Colonic mucosa (tissue), 4 donors: ENCODE data around the gene TBCC. TPM values are rescaled to one million over a fixed set of nuclear protein-coding genes. Genes with fewer than 3 reads are reported as not detected.
"Not testable (repeated sequence)": the region's sequence is repeated elsewhere in the genome, so short reads cannot be mapped to it uniquely, and the experiment has no call there.

Experiments used
- DNase-seq: peaks from one replicate; pipeline ENCODE4 v3.0.0-alpha.2; 2020
- H3K27ac ChIP-seq: fragments of 200-600 bp; one replicate; pipeline ENCODE4 v1.8.0; 2021
- H3K27me3 ChIP-seq: fragments of 200-600 bp; one replicate; pipeline ENCODE4 v1.8.0; 2021
- H3K36me3 ChIP-seq: fragments of 200-600 bp; one replicate; pipeline ENCODE4 v1.8.0; 2021
- H3K4me1 ChIP-seq: fragments of 200-600 bp; one replicate; pipeline ENCODE4 v1.8.0; 2021; ENCODE audit warnings: mild to moderate bottlenecking
- H3K4me3 ChIP-seq: fragments of 200-600 bp; one replicate; pipeline ENCODE4 v1.8.0; 2021
- H3K9ac ChIP-seq, 2 donors: one replicate each; pipeline ENCODE4 v1.7.0; 2013; ENCODE audit warnings: control low read depth in 2 of 2, low read depth in 2 of 2, low read length in 2 of 2
- H3K9me3 ChIP-seq: fragments of 200-600 bp; one replicate; pipeline ENCODE4 v1.8.0; 2021
- CTCF ChIP-seq: fragments of 200-600 bp; IDR thresholded peaks from one replicate; pipeline ENCODE4 v1.8.0; 2022; ENCODE audit warnings: antibody characterized with exemption, mild to moderate bottlenecking
- intact Hi-C: fragments of 100-400 bp; cut with DNase I; formaldehyde crosslinking; loops from one replicate; pipeline ENCODE4 v1.14.1; 2022
- total RNA-seq, 2 donors: library from RNA; stranded (reverse); fragmentation: NEBNext Ultra II Directional in 1 of 2; extraction: Animal tissue kit (Norgen Biotek cat#: 25700) in 1 of 2; gene quantifications; one replicate each; pipeline ENCODE4 v1.2.1, GENCODE V29; 2021
- donor health status: healthy.
- donor health status: DM: no; HTN: no; CAD: no.
- donor health status: DM: no; HTN: no; CAD: no.

Gene TBCC
- total RNA-seq, 2 donors from 2014 or later, result 24.2 to 24.8 TPM

- intact Hi-C loops, result no loop called here
- H3K36me3 ChIP-seq, result no peaks in the 10 kb centered on the region
- H3K9ac ChIP-seq, result peak overlapping the region in 1 of 2 donors; percentile 40
- H3K4me1 ChIP-seq, result peaks cover 4% of the 10 kb centered on the region
- no peak overlapping the region for H3K4me3 ChIP-seq
- H3K27ac ChIP-seq, result peak overlapping the region; percentile 71
- H3K9me3 ChIP-seq, result no peaks in the 10 kb centered on the region
- H3K27me3 ChIP-seq, result no peaks in the 10 kb centered on the region
- DNase-seq, result no peak
- TF ChIP-seq CTCF, result no peak
These were observed 31.4 kb upstream of the TBCC start for GRCh38 chr6:42777126-42777822.

- Histone ChIP-seq H3K27ac (peak overlapping the region; percentile 71), H3K9ac (peak overlapping the region; percentile 13 to 38)
- H3K27me3 ChIP-seq, H3K4me1 ChIP-seq, H3K9me3 ChIP-seq, intact Hi-C loops, H3K36me3 ChIP-seq, H3K4me3 ChIP-seq: not testable (repeated sequence)
- DNase-seq, result peak; percentile 30
These were observed 29.1 kb upstream of the TBCC start for GRCh38 chr6:42774821-42775487.

GRCh38 chr6:42774201-42774600 lies 28.3 kb upstream of the TBCC start:
- H3K4me1 ChIP-seq, result no peaks in the 10 kb centered on the region
- no peaks in the 10 kb centered on the region for H3K36me3 ChIP-seq
- no peak overlapping the region for H3K4me3 ChIP-seq
- no peaks in the 10 kb centered on the region for H3K9me3 ChIP-seq
- no peaks in the 10 kb centered on the region for H3K27me3 ChIP-seq
- DNase-seq, result no peak
- H3K27ac ChIP-seq, result peak overlapping the region; percentile 71
- TF ChIP-seq CTCF, result no peak
- intact Hi-C loops, result no loop called here
- peak overlapping the region in 1 of 2 donors; percentile 38 for H3K9ac ChIP-seq

GRCh38 chr6:42771741-42772100 lies 25.8 kb upstream of the TBCC start:
- TF ChIP-seq CTCF, result no peak
- no peak for DNase-seq
- intact Hi-C loops, result no loop called here
- Histone ChIP-seq H3K27me3 (no peaks in the 10 kb centered on the region), H3K4me1 (no peaks in the 10 kb centered on the region), H3K4me3 (no peak overlapping the region), H3K36me3 (no peaks in the 10 kb centered on the region), H3K9me3 (no peaks in the 10 kb centered on the region), H3K9ac (no peak overlapping the region), H3K27ac (peak overlapping the region; percentile 26)

- intact Hi-C loops, result no loop called here
- Histone ChIP-seq H3K27ac (no peak overlapping the region), H3K9me3 (no peaks in the 10 kb centered on the region), H3K27me3 (no peaks in the 10 kb centered on the region), H3K4me1 (no peaks in the 10 kb centered on the region), H3K36me3 (no peaks in the 10 kb centered on the region), H3K4me3 (no peak overlapping the region), H3K9ac (no peak overlapping the region)
- DNase-seq, result no peak
- TF ChIP-seq CTCF, result no peak
These were observed 23.9 kb upstream of the TBCC start for GRCh38 chr6:42769836-42770235.

GRCh38 chr6:42769051-42769450 lies 23.1 kb upstream of the TBCC start:
- Histone ChIP-seq H3K9ac (no peak overlapping the region), H3K27me3 (no peaks in the 10 kb centered on the region), H3K9me3 (no peaks in the 10 kb centered on the region), H3K36me3 (no peaks in the 10 kb centered on the region), H3K4me3 (no peak overlapping the region), H3K27ac (no peak overlapping the region), H3K4me1 (no peaks in the 10 kb centered on the region)
- intact Hi-C loops, result no loop called here
- DNase-seq, result no peak
- TF ChIP-seq CTCF, result no peak
